ENCODE measurements around the gene SH2D7.

The SH2D7 gene

DNA sequence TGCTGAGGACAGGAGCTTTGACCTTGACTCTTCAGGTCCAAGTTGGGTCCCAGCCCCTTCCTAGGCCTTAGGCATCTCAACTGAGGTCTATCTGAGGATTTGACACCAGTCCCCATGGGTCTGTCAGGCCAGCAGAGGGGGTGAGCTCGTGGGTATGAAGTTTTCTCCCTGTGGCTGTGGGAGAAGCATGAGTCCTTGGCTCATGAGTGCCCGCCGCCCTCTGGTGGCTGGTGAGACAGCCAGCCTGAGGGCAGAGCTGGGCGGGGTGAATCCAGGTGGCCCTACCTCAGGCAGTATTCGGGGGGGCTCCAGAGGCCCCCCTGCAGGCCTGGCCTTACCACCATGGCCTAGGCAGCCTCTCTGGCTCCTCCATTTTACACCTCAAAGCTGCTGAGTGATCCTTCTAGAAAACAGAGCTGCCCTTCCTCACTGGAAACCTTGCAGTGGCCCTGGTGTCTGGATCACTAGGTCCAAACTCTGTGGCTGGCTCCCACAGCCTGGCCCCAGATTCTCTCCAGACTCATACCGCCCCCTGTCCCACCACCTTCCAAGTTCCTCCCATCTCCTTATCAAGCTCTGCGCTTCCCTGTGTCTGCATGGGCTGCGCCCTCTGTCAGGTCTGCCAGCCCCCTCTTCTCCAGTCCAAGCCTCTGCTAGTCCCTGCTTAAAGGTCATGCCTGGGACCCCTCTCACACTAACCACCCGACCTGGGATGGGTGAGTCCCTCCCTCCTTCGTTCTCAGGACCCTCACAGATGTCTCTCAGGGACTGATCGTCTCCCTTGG lies 16.1 kb downstream of the SH2D7 start:
- no peaks in the 10 kb centered on the region for H3K36me3 ChIP-seq (ENCODE audit: insufficient read depth, low read length)
- peak; percentile 35 for DNase-seq (ENCODE audit: low read depth, low spot score)
- TF ChIP-seq FOXP2 (optimal IDR thresholded peaks at IDR 0.05; ENCODE audit: control extremely low read depth, extremely low read length, insufficient read depth) (no peak), POLR2AphosphoS5 (IDR thresholded peaks at IDR 0.05; ENCODE audit: borderline replicate concordance, low read depth, low read length) (no peak)
- H3K9ac ChIP-seq (ENCODE audit: insufficient read length), result no peak overlapping the region
- H3K9me3 ChIP-seq (ENCODE audit: low read depth, low read length), result no peaks in the 10 kb centered on the region
- H3K27ac ChIP-seq, result no peak overlapping the region
- no peak overlapping the region for H3K4me3 ChIP-seq

- TF ChIP-seq POLR2AphosphoS5 (IDR thresholded peaks at IDR 0.05; ENCODE audit: borderline replicate concordance, low read depth, low read length), result no peak
- TF ChIP-seq EZH2 (IDR thresholded peaks at IDR 0.05), result no peak
- TF ChIP-seq FOXP2 (optimal IDR thresholded peaks at IDR 0.05; ENCODE audit: control extremely low read depth, extremely low read length, insufficient read depth), result no peak
- DNase-seq (ENCODE audit: low read depth, low spot score), result no peak
- H3K9ac ChIP-seq (ENCODE audit: insufficient read length), result no peak overlapping the region
- H3K27ac ChIP-seq, result no peak overlapping the region
- H3K4me3 ChIP-seq, result no peak overlapping the region
- H3K9me3 ChIP-seq (ENCODE audit: low read depth, low read length), result no peaks in the 10 kb centered on the region
- H3K36me3 ChIP-seq (ENCODE audit: insufficient read depth, low read length), result no peaks in the 10 kb centered on the region
These were observed 16.8 kb downstream of the SH2D7 start for GRCh38 chr15:78109156-78109555.

GRCh38 chr15:78110096-78110495 lies 17.7 kb downstream of the SH2D7 start:
- Histone ChIP-seq H3K9me3 (ENCODE audit: low read depth, low read length) (no peaks in the 10 kb centered on the region), H3K4me3 (no peak overlapping the region), H3K9ac (ENCODE audit: insufficient read length) (no peak overlapping the region), H3K36me3 (ENCODE audit: insufficient read depth, low read length) (no peaks in the 10 kb centered on the region), H3K27ac (no peak overlapping the region)
- TF ChIP-seq EZH2 (IDR thresholded peaks at IDR 0.05), result no peak
- DNase-seq (ENCODE audit: low read depth, low spot score), result no peak

DNA sequence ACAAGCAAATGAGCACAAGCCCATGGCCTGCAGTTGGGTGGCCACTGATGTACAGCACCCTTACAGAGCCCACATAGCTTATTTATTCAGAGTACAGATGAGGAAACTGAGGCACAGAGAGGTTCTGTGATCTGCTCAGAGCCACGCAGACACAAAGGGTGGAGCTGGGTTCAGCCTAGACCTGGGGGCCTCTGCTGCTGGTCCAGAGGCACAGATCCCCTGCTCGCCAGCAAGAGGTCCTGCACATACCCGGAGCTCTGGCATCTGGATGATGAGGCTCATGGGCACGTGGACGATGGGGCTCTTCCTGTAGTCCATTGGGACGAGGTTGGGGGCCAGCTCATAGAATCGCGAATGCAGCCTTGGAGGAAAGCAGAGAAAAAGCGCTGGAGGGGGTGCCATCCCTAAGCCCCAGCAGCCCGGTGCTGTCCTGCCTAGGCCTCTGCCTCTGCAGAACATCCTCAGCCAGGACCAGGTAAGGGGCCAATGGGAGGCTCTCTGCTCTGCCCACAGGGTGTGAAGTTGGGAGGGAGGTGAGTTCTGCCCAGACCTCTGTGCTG lies 18.6 kb downstream of the SH2D7 start:
- TF ChIP-seq FOXP2 (optimal IDR thresholded peaks at IDR 0.05; ENCODE audit: control extremely low read depth, extremely low read length, insufficient read depth) (no peak), EZH2 (IDR thresholded peaks at IDR 0.05) (no peak), POLR2AphosphoS5 (IDR thresholded peaks at IDR 0.05; ENCODE audit: borderline replicate concordance, low read depth, low read length) (no peak)
- Histone ChIP-seq H3K9ac (ENCODE audit: insufficient read length) (no peak overlapping the region), H3K36me3 (ENCODE audit: insufficient read depth, low read length) (no peaks in the 10 kb centered on the region), H3K27ac (no peak overlapping the region), H3K9me3 (ENCODE audit: low read depth, low read length) (no peaks in the 10 kb centered on the region), H3K4me3 (no peak overlapping the region)
- DNase-seq (ENCODE audit: low read depth, low spot score), result no peak

GRCh38 chr15:78111788-78112187 lies 19.4 kb downstream of the SH2D7 start:
- no peak overlapping the region for H3K4me3 ChIP-seq
- no peak overlapping the region for H3K27ac ChIP-seq
- no peaks in the 10 kb centered on the region for H3K36me3 ChIP-seq (ENCODE audit: insufficient read depth, low read length)
- no peaks in the 10 kb centered on the region for H3K9me3 ChIP-seq (ENCODE audit: low read depth, low read length)
- TF ChIP-seq EZH2 (IDR thresholded peaks at IDR 0.05), result no peak
- TF ChIP-seq POLR2AphosphoS5 (IDR thresholded peaks at IDR 0.05; ENCODE audit: borderline replicate concordance, low read depth, low read length), result no peak
- no peak for TF ChIP-seq FOXP2 (optimal IDR thresholded peaks at IDR 0.05; ENCODE audit: control extremely low read depth, extremely low read length, insufficient read depth)
- no peak overlapping the region for H3K9ac ChIP-seq (ENCODE audit: insufficient read length)
- DNase-seq (ENCODE audit: low read depth, low spot score), result no peak

DNA sequence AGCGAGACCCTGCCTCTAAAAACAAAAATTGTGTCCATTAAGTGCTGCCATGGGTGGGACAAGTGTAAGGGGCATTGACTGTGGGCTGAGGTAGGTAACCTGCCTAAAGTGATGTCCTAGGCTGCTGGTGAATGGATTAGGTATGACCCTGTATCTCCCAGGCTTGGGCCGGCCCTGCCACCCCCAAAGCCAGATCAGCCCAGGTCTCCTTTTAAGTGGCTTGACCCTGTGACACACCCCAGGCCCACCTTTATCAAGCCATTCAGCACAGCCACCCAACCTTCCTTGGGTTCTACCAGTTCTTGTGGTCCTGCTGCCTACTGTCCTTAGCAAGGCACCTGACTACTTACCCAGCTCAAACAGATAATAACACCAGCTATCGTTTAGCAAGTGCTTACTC lies 20.2 kb downstream of the SH2D7 start:
- no peak for DNase-seq (ENCODE audit: low read depth, low spot score)
- no peaks in the 10 kb centered on the region for H3K9me3 ChIP-seq (ENCODE audit: low read depth, low read length)
- no peak overlapping the region for H3K9ac ChIP-seq (ENCODE audit: insufficient read length)
- TF ChIP-seq EZH2 (IDR thresholded peaks at IDR 0.05), result no peak
- no peak for TF ChIP-seq FOXP2 (optimal IDR thresholded peaks at IDR 0.05; ENCODE audit: control extremely low read depth, extremely low read length, insufficient read depth)
- TF ChIP-seq POLR2AphosphoS5 (IDR thresholded peaks at IDR 0.05; ENCODE audit: borderline replicate concordance, low read depth, low read length), result no peak
- H3K4me3 ChIP-seq, result no peak overlapping the region
- no peak overlapping the region for H3K27ac ChIP-seq
- H3K36me3 ChIP-seq (ENCODE audit: insufficient read depth, low read length), result no peaks in the 10 kb centered on the region

GRCh38 chr15:78120523-78120922 lies 28.2 kb downstream of the SH2D7 start:
- H3K9ac ChIP-seq (ENCODE audit: insufficient read length), result no peak overlapping the region

DNA sequence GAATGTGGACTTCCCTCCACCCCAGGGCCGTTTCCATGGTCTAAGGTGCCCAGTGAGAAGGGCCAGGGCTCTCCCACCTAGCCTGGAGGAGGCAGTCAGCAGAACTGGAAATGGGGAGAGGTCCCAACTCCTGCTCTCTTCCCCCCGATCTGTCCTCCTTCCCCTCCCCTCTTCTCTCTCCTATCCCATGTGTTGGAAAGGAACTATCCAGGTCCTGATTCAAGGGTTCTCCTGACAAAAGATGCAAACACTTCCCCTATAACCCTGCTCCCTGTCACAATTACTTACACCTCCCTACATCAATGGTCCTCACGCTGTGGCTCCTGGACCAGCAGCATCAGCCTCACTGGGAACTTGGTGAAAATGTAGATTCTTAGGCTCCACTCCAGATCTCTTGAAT lies 32.9 kb downstream of the SH2D7 start:
- Histone ChIP-seq H3K9ac (ENCODE audit: insufficient read length) (no peak overlapping the region), H3K36me3 (ENCODE audit: insufficient read depth, low read length) (no peaks in the 10 kb centered on the region), H3K27ac (no peak overlapping the region), H3K4me3 (no peak overlapping the region), H3K9me3 (ENCODE audit: low read depth, low read length) (no peaks in the 10 kb centered on the region)
- DNase-seq (ENCODE audit: low read depth, low spot score), result no peak
- TF ChIP-seq POLR2AphosphoS5 (IDR thresholded peaks at IDR 0.05; ENCODE audit: borderline replicate concordance, low read depth, low read length) (no peak), FOXP2 (optimal IDR thresholded peaks at IDR 0.05; ENCODE audit: control extremely low read depth, extremely low read length, insufficient read depth) (no peak), EZH2 (IDR thresholded peaks at IDR 0.05) (no peak)

More at GRCh38 chr15:78120523-78120922, 28.2 kb downstream of the SH2D7 start:
- H3K27ac ChIP-seq, result no peak overlapping the region
- no peaks in the 10 kb centered on the region for H3K36me3 ChIP-seq (ENCODE audit: insufficient read depth, low read length)
- H3K9me3 ChIP-seq (ENCODE audit: low read depth, low read length), result no peaks in the 10 kb centered on the region
- no peak for DNase-seq (ENCODE audit: low read depth, low spot score)
- no peak overlapping the region for H3K4me3 ChIP-seq
- TF ChIP-seq POLR2AphosphoS5 (IDR thresholded peaks at IDR 0.05; ENCODE audit: borderline replicate concordance, low read depth, low read length) (no peak), EZH2 (IDR thresholded peaks at IDR 0.05) (no peak), FOXP2 (optimal IDR thresholded peaks at IDR 0.05; ENCODE audit: control extremely low read depth, extremely low read length, insufficient read depth) (no peak)

DNA sequence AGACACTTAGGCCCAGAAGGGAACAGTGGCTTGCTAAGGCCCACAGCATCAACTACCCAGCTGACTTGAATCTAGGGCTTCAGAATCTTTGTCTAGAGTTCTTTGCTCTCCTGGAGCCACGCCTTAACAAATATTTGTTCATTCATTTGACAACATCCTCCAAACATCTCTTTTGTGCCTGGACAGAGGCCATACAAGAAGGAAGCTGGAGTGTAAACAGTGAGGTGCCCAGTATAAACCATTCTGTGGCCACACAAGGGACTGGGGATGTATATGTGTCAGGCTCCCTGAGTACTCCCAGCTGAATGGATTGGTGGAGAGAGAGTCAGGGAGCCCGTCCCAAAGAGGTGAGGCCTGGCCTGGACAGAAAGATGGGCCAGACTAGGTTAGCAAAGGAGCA lies 35.5 kb downstream of the SH2D7 start:
- Histone ChIP-seq H3K4me3 (no peak overlapping the region), H3K27ac (no peak overlapping the region), H3K9me3 (ENCODE audit: low read depth, low read length) (no peaks in the 10 kb centered on the region), H3K36me3 (ENCODE audit: insufficient read depth, low read length) (no peaks in the 10 kb centered on the region), H3K9ac (ENCODE audit: insufficient read length) (no peak overlapping the region)
- no peak for DNase-seq (ENCODE audit: low read depth, low spot score)
- no peak for TF ChIP-seq EZH2 (IDR thresholded peaks at IDR 0.05)
- no peak for TF ChIP-seq POLR2AphosphoS5 (IDR thresholded peaks at IDR 0.05; ENCODE audit: borderline replicate concordance, low read depth, low read length)
- TF ChIP-seq FOXP2 (optimal IDR thresholded peaks at IDR 0.05; ENCODE audit: control extremely low read depth, extremely low read length, insufficient read depth), result no peak

All from SK-N-MC (cell line).